SK-N-SH (cell line): ENCODE results near the gene EML1. TPM values are rescaled to one million over a fixed set of nuclear protein-coding genes. Genes with fewer than 3 reads are reported as not detected.

Experiments used
- CTCF ChIA-PET: fragments of 300-600, 350-600 bp; formaldehyde crosslinking; extraction: SDS; loops from one replicate; lab custom pipeline; 2021; lab: Yijun Ruan, JAX
- POLR2A ChIA-PET: fragments of 350-600 bp; sonication (Branson Sonifier 250); formaldehyde crosslinking; extraction: SDS; loops from one replicate; lab custom pipeline; 2020; ENCODE audit warnings: antibody characterized with exemption, inconsistent platforms; lab: Yijun Ruan, JAX
- DNase-seq: peaks from one replicate; pipeline ENCODE4 v3.0.0; 2012
- H2AFZ ChIP-seq: fragments of 200-600 bp; sonication (generic); 2 replicates; pipeline ENCODE4 v1.8.1; 2016; ENCODE audit warnings: antibody characterized with exemption, mild to moderate bottlenecking, low read depth
- H3F3A ChIP-seq: fragments of 200-600 bp; sonication (generic); replicated peaks from 2 replicates; pipeline ENCODE3; 2016; ENCODE audit warnings: antibody characterized with exemption, mild to moderate bottlenecking; ENCODE audit not compliant: insufficient read depth
- H3K27ac ChIP-seq, 2 experiments: fragments of 200-500 bp in 1 of 2; fragments of 200-600 bp in 1 of 2; sonication (Bioruptor generic) in 1 of 2; sonication (generic), shearing (Covaris generic) in 1 of 2; 2 replicates each; pipeline versions ENCODE4 v1.5.1 to v1.6.1; 2014 to 2016; ENCODE audit warnings: low read depth in 2 of 2, inconsistent platforms in 1 of 2, low read length in 1 of 2, mild to moderate bottlenecking in 1 of 2, mixed read lengths in 1 of 2
- H3K27me3 ChIP-seq: fragments of 200-600 bp; sonication (generic), shearing (Covaris generic); 2 replicates; pipeline ENCODE4 v1.6.1; 2016; ENCODE audit warnings: mixed run types; ENCODE audit not compliant: insufficient read depth
- H3K36me3 ChIP-seq, 2 experiments: fragments of 200-500 bp in 1 of 2; fragments of 200-600 bp in 1 of 2; sonication (Bioruptor generic) in 1 of 2; sonication (generic) in 1 of 2; replicated peaks in 1 of 2; 2 replicates each; pipeline versions ENCODE3 to v1.5.1; 2014 to 2016; ENCODE audit warnings: low read length in 1 of 2, mild to moderate bottlenecking in 1 of 2; ENCODE audit not compliant: insufficient read depth in 2 of 2, control insufficient read depth in 1 of 2
- H3K4me1 ChIP-seq, 2 experiments: fragments of 200-500 bp in 1 of 2; fragments of 200-600 bp in 1 of 2; sonication (Bioruptor generic) in 1 of 2; sonication (generic), shearing (Covaris generic) in 1 of 2; 2 replicates each; pipeline versions ENCODE4 v1.5.1 to v1.6.1; 2014 to 2016; ENCODE audit warnings: low read depth in 1 of 2, low read length in 1 of 2, mixed run types in 1 of 2; ENCODE audit not compliant: insufficient read depth in 2 of 2, control insufficient read depth in 1 of 2
- H3K4me2 ChIP-seq: fragments of 200-600 bp; sonication (generic), shearing (Covaris generic); 2 replicates; pipeline ENCODE4 v1.6.1; 2017; ENCODE audit warnings: mixed run types
- H3K4me3 ChIP-seq, 2 experiments: fragments of 200-500 bp in 1 of 2; fragments of 200-600 bp in 1 of 2; sonication (Bioruptor generic) in 1 of 2; sonication (generic), shearing (Covaris generic) in 1 of 2; 2 replicates each; pipeline versions ENCODE4 v1.5.1 to v1.8.1; 2014 to 2016; ENCODE audit warnings: low read depth in 2 of 2, inconsistent platforms in 1 of 2, low read length in 1 of 2, mild to moderate bottlenecking in 1 of 2, mixed read lengths in 1 of 2, moderate library complexity in 1 of 2
- H3K79me2 ChIP-seq: fragments of 200-600 bp; sonication (generic); 2 replicates; pipeline ENCODE4 v1.8.1; 2017; ENCODE audit warnings: mild to moderate bottlenecking; ENCODE audit not compliant: insufficient read depth
- H3K9ac ChIP-seq: fragments of 200-600 bp; sonication (generic); 2 replicates; pipeline ENCODE4 v1.6.1; 2017; ENCODE audit warnings: mixed run types
- H3K9me2 ChIP-seq: fragments of 200-600 bp; sonication (generic); 2 replicates; pipeline ENCODE4 v1.6.1; 2017; ENCODE audit warnings: mixed run types
- H3K9me3 ChIP-seq: fragments of 200-600 bp; sonication (generic); 2 replicates; pipeline ENCODE4 v1.6.1; 2017; ENCODE audit warnings: mixed run types, mild to moderate bottlenecking, moderate library complexity
- H4K20me1 ChIP-seq: fragments of 200-600 bp; sonication (generic); 2 replicates; pipeline ENCODE4 v1.6.1; 2017; ENCODE audit warnings: mild to moderate bottlenecking, mixed run types; ENCODE audit not compliant: insufficient read depth
- CHD2 ChIP-seq: fragments of 150-350 bp; IDR thresholded peaks from 2 replicates; pipeline ENCODE4 v1.6.1; 2018; ENCODE audit warnings: low read length; ENCODE audit not compliant: partially characterized antibody
- ELF1 ChIP-seq: IDR thresholded peaks from 2 replicates; pipeline ENCODE4 v1.4.0; 2012
- EP300 ChIP-seq, 2 experiments: IDR thresholded peaks; 2 replicates each; pipeline versions ENCODE4 v1.4.0 to v1.6.1; 2012; ENCODE audit warnings: borderline replicate concordance in 1 of 2, low read depth in 1 of 2, low read length in 1 of 2
- FOXJ3 ChIP-seq: sonication (generic); formaldehyde crosslinking; IDR thresholded peaks from 2 replicates; pipeline ENCODE4 v1.5.1; 2020; ENCODE audit warnings: mild to moderate bottlenecking, missing genetic modification reagents
- MAX ChIP-seq: IDR thresholded peaks from 2 replicates; pipeline ENCODE4 v1.4.0; 2012; ENCODE audit warnings: low read depth
- MXI1 ChIP-seq: IDR thresholded peaks from 2 replicates; pipeline ENCODE4 v1.6.1; 2012; ENCODE audit warnings: mild to moderate bottlenecking, low read depth, low read length, improper control_type of control experiment
- POLR2AphosphoS5 ChIP-seq: IDR thresholded peaks from 2 replicates; pipeline ENCODE4 v1.6.1; 2012; ENCODE audit warnings: low read depth, low read length
- RCOR1 ChIP-seq: fragments of 150-350 bp; IDR thresholded peaks from 2 replicates; pipeline ENCODE4 v1.6.1; 2017; ENCODE audit warnings: antibody characterized with exemption, low read length
- RFX5 ChIP-seq: IDR thresholded peaks from 2 replicates; pipeline ENCODE4 v1.6.1; 2012; ENCODE audit warnings: mild to moderate bottlenecking, improper control_type of control experiment, low read length
- SMC3 ChIP-seq: IDR thresholded peaks from 2 replicates; pipeline ENCODE4 v1.6.1; 2012; ENCODE audit warnings: low read depth, low read length, improper control_type of control experiment
- TAF1 ChIP-seq: IDR thresholded peaks from 2 replicates; pipeline ENCODE4 v1.6.1; 2012; ENCODE audit warnings: low read depth, mild to moderate bottlenecking, low read length, moderate library complexity, borderline replicate concordance
- TCF12 ChIP-seq: IDR thresholded peaks from 2 replicates; pipeline ENCODE4 v1.4.0; 2012
- WGBS: methylation state at CpG from one replicate; pipeline ENCODE4 v1.1.6; 2017; ENCODE audit warnings: low lambda C conversion rate; 5-methylcytosine and 5-hydroxymethylcytosine counted together
- polyA plus RNA-seq, 3 experiments: library from polyadenylated mRNA; depleted of rRNA; stranded (reverse); fragments of >200 nt; gene quantifications; 2 replicates each; pipeline ENCODE4 v1.2.3, GENCODE V29; 2012
- TF ChIP-seq, protein P1 (sequence below): fragments of 200-600 bp; sonication (generic); IDR thresholded peaks from 2 replicates; pipeline ENCODE4 v1.6.1; 2017; ENCODE audit warnings: antibody characterized with exemption, mild to moderate bottlenecking, moderate library complexity
- TF ChIP-seq, protein P2 (sequence below): IDR thresholded peaks from 2 replicates; pipeline ENCODE4; 2012
- TF ChIP-seq, protein P3 (sequence below): fragments of 150-350 bp; IDR thresholded peaks from 2 replicates; pipeline ENCODE4 v1.6.1; 2016; ENCODE audit warnings: mild to moderate bottlenecking, low read depth, low read length

Gene EML1
- polyA plus RNA-seq, 1 of the 3 experiments (the other 2 are of a cell fraction) = 6.3 TPM

GRCh38 chr14:99807413-99808153 is 14.4 kb downstream of the EML1 start:
- WGBS = 93% methylated on average over 10 of the region's 10 CpGs
- no peak overlapping the region for H3K4me2 ChIP-seq
- H2AFZ ChIP-seq = no peak overlapping the region
- H3K4me3 ChIP-seq = no peak overlapping the region
- POLR2A ChIA-PET = no interaction called here
- no peaks in the 10 kb centered on the region for H3F3A ChIP-seq
- H3K27ac ChIP-seq = no peak overlapping the region
- no peaks in the 10 kb centered on the region for H3K9me3 ChIP-seq
- CTCF ChIA-PET = interaction anchor here (0.7 to 1.8 kb wide), 6 partner anchors 9 to 272 kb away, joined by 3 to 4 read pairs (median 3); no protein-coding TSS in a partner anchor
- H3K27me3 ChIP-seq = no peaks in the 10 kb centered on the region
- no peak overlapping the region for H3K9ac ChIP-seq
- 0 out of 2 replicates have a peak, but pooled peaks cover 9% of the 10 kb centered on the region for H4K20me1 ChIP-seq
- H3K79me2 ChIP-seq = peaks cover 10% of the 10 kb centered on the region; the same call in 1 of the 2 replicates
- no peaks in the 10 kb centered on the region for H3K36me3 ChIP-seq
- H3K4me1 ChIP-seq = peaks cover 0 to 36% of the 10 kb centered on the region in 2 experiments; a peak in 2 of 4 replicates
- TF ChIP-seq, protein P1, sequence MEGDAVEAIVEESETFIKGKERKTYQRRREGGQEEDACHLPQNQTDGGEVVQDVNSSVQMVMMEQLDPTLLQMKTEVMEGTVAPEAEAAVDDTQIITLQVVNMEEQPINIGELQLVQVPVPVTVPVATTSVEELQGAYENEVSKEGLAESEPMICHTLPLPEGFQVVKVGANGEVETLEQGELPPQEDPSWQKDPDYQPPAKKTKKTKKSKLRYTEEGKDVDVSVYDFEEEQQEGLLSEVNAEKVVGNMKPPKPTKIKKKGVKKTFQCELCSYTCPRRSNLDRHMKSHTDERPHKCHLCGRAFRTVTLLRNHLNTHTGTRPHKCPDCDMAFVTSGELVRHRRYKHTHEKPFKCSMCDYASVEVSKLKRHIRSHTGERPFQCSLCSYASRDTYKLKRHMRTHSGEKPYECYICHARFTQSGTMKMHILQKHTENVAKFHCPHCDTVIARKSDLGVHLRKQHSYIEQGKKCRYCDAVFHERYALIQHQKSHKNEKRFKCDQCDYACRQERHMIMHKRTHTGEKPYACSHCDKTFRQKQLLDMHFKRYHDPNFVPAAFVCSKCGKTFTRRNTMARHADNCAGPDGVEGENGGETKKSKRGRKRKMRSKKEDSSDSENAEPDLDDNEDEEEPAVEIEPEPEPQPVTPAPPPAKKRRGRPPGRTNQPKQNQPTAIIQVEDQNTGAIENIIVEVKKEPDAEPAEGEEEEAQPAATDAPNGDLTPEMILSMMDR = peak; percentile 11; the same call in 1 of the 2 replicates
- TF ChIP-seq MAX = no peak
- H3K9me2 ChIP-seq = no peaks in the 10 kb centered on the region
- no peak for DNase-seq

DNA sequence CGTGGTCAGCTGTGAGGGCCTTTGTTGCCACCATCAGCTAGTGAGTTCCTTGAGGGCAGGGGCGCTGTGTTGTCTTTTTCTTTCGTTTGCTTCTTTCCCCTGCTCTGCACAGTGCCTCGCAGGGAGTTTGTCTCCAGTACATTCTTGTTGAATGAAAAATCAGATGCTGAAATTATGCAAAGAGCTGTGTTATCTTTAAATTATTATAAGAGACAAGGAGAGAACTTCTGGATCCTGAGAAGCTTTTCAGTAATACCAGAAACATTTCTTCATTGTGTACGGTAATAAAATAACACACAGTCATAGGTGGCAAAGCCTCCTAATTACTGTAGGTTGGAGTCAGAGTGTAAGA is 14.9 kb downstream of the EML1 start:
- H3K36me3 ChIP-seq = no peaks in the 10 kb centered on the region
- H3K4me2 ChIP-seq = no peak overlapping the region
- no peak for DNase-seq
- 86% methylated on average over 5 of the region's 5 CpGs for WGBS
- H3K27me3 ChIP-seq = no peaks in the 10 kb centered on the region
- no peaks in the 10 kb centered on the region for H3F3A ChIP-seq
- H2AFZ ChIP-seq = no peak overlapping the region
- H3K9me3 ChIP-seq = no peaks in the 10 kb centered on the region
- 0 out of 2 replicates have a peak, but pooled peaks cover 6% of the 10 kb centered on the region for H4K20me1 ChIP-seq
- H3K9me2 ChIP-seq = no peaks in the 10 kb centered on the region
- ChIA-PET POLR2A (no interaction called here), CTCF (interaction anchor here (0.8 to 1.8 kb wide), 3 partner anchors 9 to 81 kb away, joined by 3 to 4 read pairs (median 3); no protein-coding TSS in a partner anchor)
- peaks cover 0 to 31% of the 10 kb centered on the region in 2 experiments; a peak in 2 of 4 replicates for H3K4me1 ChIP-seq
- peaks cover 4% of the 10 kb centered on the region; the same call in 1 of the 2 replicates for H3K79me2 ChIP-seq
- no peak overlapping the region for H3K27ac ChIP-seq
- no peak overlapping the region for H3K9ac ChIP-seq
- TF ChIP-seq RFX5 (no peak), TCF12 (no peak), POLR2AphosphoS5 (no peak), CHD2 (no peak), TAF1 (no peak), FOXJ3 (CRISPR knock-in tag) (no peak), MXI1 (no peak), MAX (no peak), EP300 (IDR thresholded peaks at IDR 0.05; ENCODE audit: borderline replicate concordance in 1 of 2, low read depth in 1 of 2, low read length in 1 of 2) (no peak), ELF1 (no peak), RCOR1 (no peak), SMC3 (no peak)
- TF ChIP-seq, protein P2, sequence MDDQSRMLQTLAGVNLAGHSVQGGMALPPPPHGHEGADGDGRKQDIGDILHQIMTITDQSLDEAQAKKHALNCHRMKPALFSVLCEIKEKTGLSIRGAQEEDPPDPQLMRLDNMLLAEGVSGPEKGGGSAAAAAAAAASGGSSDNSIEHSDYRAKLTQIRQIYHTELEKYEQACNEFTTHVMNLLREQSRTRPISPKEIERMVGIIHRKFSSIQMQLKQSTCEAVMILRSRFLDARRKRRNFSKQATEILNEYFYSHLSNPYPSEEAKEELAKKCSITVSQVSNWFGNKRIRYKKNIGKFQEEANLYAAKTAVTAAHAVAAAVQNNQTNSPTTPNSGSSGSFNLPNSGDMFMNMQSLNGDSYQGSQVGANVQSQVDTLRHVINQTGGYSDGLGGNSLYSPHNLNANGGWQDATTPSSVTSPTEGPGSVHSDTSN = no peak
- TF ChIP-seq, protein P3, sequence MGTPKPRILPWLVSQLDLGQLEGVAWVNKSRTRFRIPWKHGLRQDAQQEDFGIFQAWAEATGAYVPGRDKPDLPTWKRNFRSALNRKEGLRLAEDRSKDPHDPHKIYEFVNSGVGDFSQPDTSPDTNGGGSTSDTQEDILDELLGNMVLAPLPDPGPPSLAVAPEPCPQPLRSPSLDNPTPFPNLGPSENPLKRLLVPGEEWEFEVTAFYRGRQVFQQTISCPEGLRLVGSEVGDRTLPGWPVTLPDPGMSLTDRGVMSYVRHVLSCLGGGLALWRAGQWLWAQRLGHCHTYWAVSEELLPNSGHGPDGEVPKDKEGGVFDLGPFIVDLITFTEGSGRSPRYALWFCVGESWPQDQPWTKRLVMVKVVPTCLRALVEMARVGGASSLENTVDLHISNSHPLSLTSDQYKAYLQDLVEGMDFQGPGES = no peak
- TF ChIP-seq, all 33 proteins: peak for 0
- H3K4me3 ChIP-seq = no peak overlapping the region
